LNCaP clone FGC (cell line): ENCODE results near the gene RALGPS1.

Source experiments
- DNase-seq: peaks from one replicate; pipeline ENCODE4 v3.0.0-alpha.2; 2011; ENCODE audit warnings: low read depth
- H3K4me3 ChIP-seq: 2 replicates; pipeline ENCODE4 v1.5.1; 2011; ENCODE audit warnings: mild to moderate bottlenecking, low read depth, low read length, control low read depth
- TF ChIP-seq, protein P1 (sequence below): IDR thresholded peaks from 2 replicates; pipeline ENCODE4 v1.5.1; 2012; ENCODE audit warnings: mild to moderate bottlenecking; ENCODE audit not compliant: control insufficient read depth, insufficient read depth; ENCODE audit errors: extremely low read depth

The RALGPS1 gene

DNA sequence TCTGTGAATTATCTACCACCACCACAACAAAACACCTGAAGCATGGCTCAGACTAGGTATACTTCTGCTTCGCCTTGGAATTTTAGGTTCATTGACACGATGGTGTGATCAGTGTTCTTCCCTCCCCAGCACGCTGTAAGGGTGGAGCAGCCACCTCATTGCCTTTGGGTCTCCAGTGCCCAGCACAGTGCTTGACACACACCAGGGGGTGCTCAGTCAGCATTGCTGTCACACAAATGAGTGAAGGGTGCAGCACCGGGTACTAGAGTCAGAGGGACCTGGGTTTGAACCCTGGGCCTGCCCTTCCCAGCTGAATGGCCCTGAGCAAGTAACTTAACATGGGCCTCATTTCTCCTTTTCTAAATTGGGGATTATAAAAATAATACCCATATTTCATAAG, 217.8 kb downstream of the RALGPS1 start:
- TF ChIP-seq, protein P1, sequence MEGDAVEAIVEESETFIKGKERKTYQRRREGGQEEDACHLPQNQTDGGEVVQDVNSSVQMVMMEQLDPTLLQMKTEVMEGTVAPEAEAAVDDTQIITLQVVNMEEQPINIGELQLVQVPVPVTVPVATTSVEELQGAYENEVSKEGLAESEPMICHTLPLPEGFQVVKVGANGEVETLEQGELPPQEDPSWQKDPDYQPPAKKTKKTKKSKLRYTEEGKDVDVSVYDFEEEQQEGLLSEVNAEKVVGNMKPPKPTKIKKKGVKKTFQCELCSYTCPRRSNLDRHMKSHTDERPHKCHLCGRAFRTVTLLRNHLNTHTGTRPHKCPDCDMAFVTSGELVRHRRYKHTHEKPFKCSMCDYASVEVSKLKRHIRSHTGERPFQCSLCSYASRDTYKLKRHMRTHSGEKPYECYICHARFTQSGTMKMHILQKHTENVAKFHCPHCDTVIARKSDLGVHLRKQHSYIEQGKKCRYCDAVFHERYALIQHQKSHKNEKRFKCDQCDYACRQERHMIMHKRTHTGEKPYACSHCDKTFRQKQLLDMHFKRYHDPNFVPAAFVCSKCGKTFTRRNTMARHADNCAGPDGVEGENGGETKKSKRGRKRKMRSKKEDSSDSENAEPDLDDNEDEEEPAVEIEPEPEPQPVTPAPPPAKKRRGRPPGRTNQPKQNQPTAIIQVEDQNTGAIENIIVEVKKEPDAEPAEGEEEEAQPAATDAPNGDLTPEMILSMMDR = no peak
- DNase-seq = no peak
- H3K4me3 ChIP-seq = no peak overlapping the region

DNA sequence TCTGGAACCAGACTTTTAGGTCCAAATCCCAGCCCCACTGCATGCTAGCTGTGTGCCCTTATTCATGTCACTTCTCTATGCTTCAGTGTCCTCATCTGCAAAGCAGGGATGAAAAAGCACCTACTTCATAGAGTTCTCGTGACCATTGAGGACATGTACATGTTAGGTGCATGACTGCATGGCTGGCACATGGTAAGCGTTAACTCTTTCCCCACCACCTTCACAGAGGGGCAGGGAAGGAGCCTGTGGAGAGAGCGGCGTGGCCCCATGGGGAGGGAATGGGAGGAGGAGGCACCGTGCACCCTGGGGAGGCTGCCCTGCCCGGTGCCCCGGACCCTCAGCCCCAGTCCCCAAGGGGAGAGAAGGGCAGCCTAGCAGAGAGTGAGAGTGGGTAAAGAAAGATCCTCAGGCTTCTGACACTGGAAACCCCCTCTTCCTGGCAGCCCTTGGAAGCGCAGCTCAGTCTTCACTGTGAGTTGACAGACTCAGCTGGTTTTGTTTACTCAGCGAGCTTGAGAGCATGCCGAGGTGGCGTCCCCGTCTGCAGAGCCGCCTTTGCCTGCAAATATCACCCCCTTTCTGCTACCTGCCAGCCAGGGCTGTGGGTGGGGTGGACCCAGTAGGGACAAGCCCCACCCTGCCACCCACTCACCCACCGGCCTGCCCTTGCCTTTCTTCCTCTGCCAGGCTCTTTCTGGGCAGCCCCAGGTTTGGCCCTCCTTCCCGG, 218.5 kb downstream of the RALGPS1 start:
- DNase-seq = no peak
- no peak overlapping the region for H3K4me3 ChIP-seq
- TF ChIP-seq, protein P1 = no peak

DNA sequence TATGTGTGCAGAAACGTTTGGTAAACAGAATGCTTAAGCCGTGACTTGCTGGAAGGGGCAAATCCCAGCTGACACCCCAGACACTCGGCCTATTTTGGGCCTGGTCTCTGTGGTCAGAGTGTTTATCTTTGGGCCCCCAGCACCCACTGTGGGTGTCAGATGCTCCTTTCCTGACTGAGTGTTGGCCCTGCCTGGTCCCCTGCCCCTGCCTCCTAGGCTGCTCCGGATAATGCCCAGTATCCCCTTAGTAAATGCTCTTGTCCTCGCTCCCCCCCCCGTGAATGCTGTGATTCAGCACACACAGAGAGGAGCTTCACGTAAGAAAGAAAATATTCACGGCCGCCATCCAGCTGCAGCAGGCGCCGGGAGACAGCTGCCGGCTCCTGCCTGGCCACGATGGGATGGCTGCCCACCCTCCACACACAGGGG, 219.2 kb downstream of the RALGPS1 start:
- TF ChIP-seq, protein P1 = no peak

DNA sequence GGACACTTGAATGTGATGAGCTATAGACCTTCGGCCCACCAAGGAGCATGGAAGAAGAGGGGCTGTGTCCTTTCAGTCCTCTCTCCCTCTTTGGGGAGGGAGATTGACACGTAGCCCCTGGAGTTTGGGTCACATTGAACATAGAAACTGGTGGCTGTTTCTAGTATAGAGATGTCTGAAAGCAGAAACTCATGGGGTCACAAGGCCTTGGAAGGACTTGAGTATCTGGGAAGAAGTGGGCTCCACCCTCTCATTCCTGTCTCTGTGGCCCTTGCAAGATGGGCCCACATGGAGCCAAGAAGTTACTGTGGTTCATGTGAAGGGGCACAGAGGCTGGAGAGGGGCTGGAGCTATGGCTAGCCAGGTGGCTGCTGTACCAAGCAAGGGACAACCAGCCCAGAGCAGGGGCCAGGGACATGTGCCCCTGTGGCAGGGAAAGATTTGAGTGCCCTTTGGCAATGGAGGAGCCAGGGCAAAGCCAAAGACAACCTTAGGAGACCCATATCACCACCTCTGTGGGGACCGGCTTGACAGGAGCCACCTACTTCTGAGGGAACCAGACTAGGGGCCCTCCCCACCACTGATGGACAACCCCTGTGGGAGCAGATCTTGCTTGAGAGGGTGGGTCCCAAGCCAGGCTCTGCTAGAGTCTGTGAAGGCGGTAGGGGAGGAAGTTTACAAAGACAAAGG, 220.6 kb downstream of the RALGPS1 start:
- no peak for DNase-seq
- no peak overlapping the region for H3K4me3 ChIP-seq
- TF ChIP-seq, protein P1 = no peak

More for the DNA sequence above, 219.2 kb downstream of the RALGPS1 start:
- H3K4me3 ChIP-seq = no peak overlapping the region
- DNase-seq = no peak

DNA sequence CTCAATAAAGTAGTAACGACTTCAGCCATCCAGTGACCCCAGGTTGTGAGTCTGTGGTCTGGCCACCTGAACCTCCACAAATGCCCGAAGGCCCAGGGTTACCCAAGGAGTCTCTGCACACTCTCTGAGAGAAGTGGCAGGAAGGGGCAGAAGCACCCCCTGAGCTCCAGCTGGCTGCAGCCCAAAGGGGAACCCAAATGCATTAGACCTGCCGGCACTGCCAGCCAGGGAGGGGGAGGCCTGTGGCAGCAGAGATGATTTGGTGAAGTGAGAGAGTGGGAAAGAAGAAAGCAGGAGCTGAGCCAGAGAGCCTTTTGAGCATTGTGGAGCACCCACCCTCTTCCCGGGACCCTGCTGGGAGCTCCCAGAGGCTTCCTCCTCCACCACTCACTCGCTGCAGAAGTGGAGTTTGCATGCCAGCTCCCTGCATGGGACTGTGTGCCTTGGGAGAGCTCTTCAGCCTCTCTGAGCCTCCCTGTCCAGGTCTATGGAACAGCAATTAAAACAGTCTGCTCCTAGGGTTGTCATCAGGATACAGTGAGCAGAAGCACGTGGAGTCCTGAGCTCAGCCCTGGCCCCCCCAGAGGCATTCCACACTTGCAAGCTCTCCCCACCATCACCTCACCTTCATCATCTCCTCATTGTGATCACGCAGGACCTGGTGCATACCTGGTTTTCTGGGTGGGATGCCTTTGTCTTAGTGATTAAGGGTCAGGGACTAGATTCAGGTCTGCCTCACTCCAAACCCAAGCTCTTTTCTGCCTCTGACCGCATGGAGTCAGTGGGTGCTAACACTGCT, 221.7 kb downstream of the RALGPS1 start:
- no peak overlapping the region for H3K4me3 ChIP-seq
- DNase-seq = no peak
- TF ChIP-seq, protein P1 = no peak

DNA sequence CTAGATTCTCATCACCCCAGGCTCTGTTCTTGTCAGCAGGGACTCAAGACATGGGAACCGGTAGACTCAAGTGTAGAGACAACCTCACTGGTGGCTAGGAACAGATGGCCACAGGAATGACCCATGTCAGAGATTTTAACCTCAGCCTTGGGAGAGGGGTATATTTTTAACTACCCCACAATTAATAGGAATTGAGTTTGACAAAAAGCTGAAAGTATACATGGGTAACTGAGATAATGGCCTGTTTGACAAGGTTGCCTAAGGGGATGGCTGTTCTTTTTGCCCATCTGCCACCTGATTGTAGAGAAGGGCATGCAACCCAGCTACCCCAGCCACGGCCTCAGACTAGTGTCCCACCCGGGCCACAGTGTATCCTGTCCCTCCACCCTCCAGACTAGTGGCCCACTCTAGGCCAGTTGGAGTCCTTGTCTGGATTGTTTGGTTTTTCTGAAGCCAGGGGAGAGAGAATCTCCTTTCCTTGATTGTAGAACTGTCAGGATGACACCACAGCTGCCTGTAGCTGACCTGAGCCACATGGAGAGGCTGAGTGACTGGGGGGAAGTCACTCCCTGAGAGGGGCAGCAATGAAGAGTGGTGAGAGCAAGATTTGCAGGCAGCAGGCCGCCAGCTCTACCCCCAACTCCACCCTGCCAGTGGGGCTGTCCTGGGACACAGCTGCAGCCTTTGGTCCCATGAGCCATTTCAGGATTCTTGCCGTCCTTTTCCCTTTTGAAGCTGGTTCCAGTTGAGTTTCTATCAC, 222.5 kb downstream of the RALGPS1 start:
- TF ChIP-seq, protein P1 = no peak
- no peak overlapping the region for H3K4me3 ChIP-seq
- no peak for DNase-seq
